Measurements from ENCODE around the gene POC1A. TPM values are rescaled to one million over a fixed set of nuclear protein-coding genes. Genes with fewer than 3 reads are reported as not detected.

The POC1A gene
- total and polyA plus RNA-seq, 2 donors (not counting 1 experiment from before 2014, with no cell fraction given) = 3.8 to 17.7 TPM

- peak; percentile 72 to 85 for DNase-seq (ENCODE audit: low read depth in 2 of 2)
- H2AFZ ChIP-seq (ENCODE audit: low read length) = peak within 1 kb of the TSS; percentile 84
- no peaks in the 10 kb centered on the region for H4K20me1 ChIP-seq (ENCODE audit: control insufficient read depth, extremely low read depth, insufficient read depth, low read length)
- peaks cover 15% of the 10 kb centered on the region for H3K79me2 ChIP-seq (ENCODE audit: control insufficient read depth, insufficient read depth, low read length)
- H3K4me1 ChIP-seq (ENCODE audit: control insufficient read depth, extremely low read depth, insufficient read depth, low read length) = peaks cover 32% of the 10 kb centered on the region
- peak within 1 kb of the TSS; percentile 65 for H3K27ac ChIP-seq (ENCODE audit: insufficient read depth, low read length)
- H3K4me2 ChIP-seq (ENCODE audit: extremely low read depth, insufficient read depth, low read length) = peak within 1 kb of the TSS; percentile 99
- peak within 1 kb of the TSS; percentile 79 for H3K9ac ChIP-seq (ENCODE audit: insufficient read depth, low read length)
- H3K36me3 ChIP-seq (ENCODE audit: control insufficient read depth, insufficient read depth, low read length) = peaks cover 10% of the 10 kb centered on the region
- TF ChIP-seq EZH2 (IDR thresholded peaks at IDR 0.05; ENCODE audit: low read length, missing control alignments) (no peak), CTCF (conservative IDR thresholded peaks at IDR 0.05 in 1 of 2, IDR thresholded peaks at IDR 0.05 in 1 of 2; ENCODE audit: low read depth in 1 of 2, low read length in 2 of 2) (no peak)
- no peaks in the 10 kb centered on the region for H3K9me3 ChIP-seq (ENCODE audit: control insufficient read depth, insufficient read depth, low read depth, low read length)
- peak within 1 kb of the TSS; percentile 73 to 94 (median 86) for H3K4me3 ChIP-seq (replicated peaks in 1 of 4; ENCODE audit: control extremely low read depth in 1 of 4, insufficient read depth in 1 of 4, low read depth in 3 of 4, low read length in 4 of 4)
- no peaks in the 10 kb centered on the region for H3K27me3 ChIP-seq (ENCODE audit: control insufficient read depth, insufficient read depth, low read length)
Observed at GRCh38 chr3:52197842-52198625, 43.8 kb upstream of the POC1A start, which contains the start of gene ALAS1. Gene ALAS1, plus strand, starts transcription at chr3:52198160. Its CDS starts 1,082 bp downstream, at chr3:52199242.

- TF ChIP-seq CTCF (conservative IDR thresholded peaks at IDR 0.05 in 1 of 2, IDR thresholded peaks at IDR 0.05 in 1 of 2; ENCODE audit: low read depth in 1 of 2, low read length in 2 of 2) (no peak), EZH2 (IDR thresholded peaks at IDR 0.05; ENCODE audit: low read length, missing control alignments) (no peak)
- Histone ChIP-seq H3K9me3 (ENCODE audit: control insufficient read depth, insufficient read depth, low read depth, low read length) (no peaks in the 10 kb centered on the region), H3K4me1 (ENCODE audit: control insufficient read depth, extremely low read depth, insufficient read depth, low read length) (peaks cover 35% of the 10 kb centered on the region), H3K27ac (ENCODE audit: insufficient read depth, low read length) (peak overlapping the region; percentile 23), H2AFZ (ENCODE audit: low read length) (peak overlapping the region; percentile 84), H3K36me3 (ENCODE audit: control insufficient read depth, insufficient read depth, low read length) (peaks cover 6% of the 10 kb centered on the region), H3K79me2 (ENCODE audit: control insufficient read depth, insufficient read depth, low read length) (peaks cover 15% of the 10 kb centered on the region), H3K9ac (ENCODE audit: insufficient read depth, low read length) (no peak overlapping the region), H3K27me3 (ENCODE audit: control insufficient read depth, insufficient read depth, low read length) (no peaks in the 10 kb centered on the region), H3K4me2 (ENCODE audit: extremely low read depth, insufficient read depth, low read length) (peak overlapping the region; percentile 89), H4K20me1 (ENCODE audit: control insufficient read depth, extremely low read depth, insufficient read depth, low read length) (no peaks in the 10 kb centered on the region), H3K4me3 (replicated peaks in 1 of 4; ENCODE audit: control extremely low read depth in 1 of 4, insufficient read depth in 1 of 4, low read depth in 3 of 4, low read length in 4 of 4) (peak overlapping the region; percentile 24 to 94 (median 56))
- no peak for DNase-seq (ENCODE audit: low read depth in 2 of 2)
Observed at GRCh38 chr3:52197499-52197841, 43.2 kb upstream of the POC1A start.

GRCh38 chr3:52196977-52197376 is 42.8 kb upstream of the POC1A start:
- H3K4me3 ChIP-seq (replicated peaks in 1 of 4; ENCODE audit: control extremely low read depth in 1 of 4, insufficient read depth in 1 of 4, low read depth in 3 of 4, low read length in 4 of 4) = no peak overlapping the region
- no peak for DNase-seq (ENCODE audit: low read depth in 2 of 2)

More at GRCh38 chr3:52196977-52197376, 42.8 kb upstream of the POC1A start:
- Histone ChIP-seq H3K4me1 (ENCODE audit: control insufficient read depth, extremely low read depth, insufficient read depth, low read length) (peaks cover 35% of the 10 kb centered on the region), H3K27ac (ENCODE audit: insufficient read depth, low read length) (no peak overlapping the region), H3K27me3 (ENCODE audit: control insufficient read depth, insufficient read depth, low read length) (no peaks in the 10 kb centered on the region), H2AFZ (ENCODE audit: low read length) (no peak overlapping the region), H3K4me2 (ENCODE audit: extremely low read depth, insufficient read depth, low read length) (no peak overlapping the region), H3K79me2 (ENCODE audit: control insufficient read depth, insufficient read depth, low read length) (peaks cover 15% of the 10 kb centered on the region), H3K36me3 (ENCODE audit: control insufficient read depth, insufficient read depth, low read length) (peaks cover 4% of the 10 kb centered on the region), H4K20me1 (ENCODE audit: control insufficient read depth, extremely low read depth, insufficient read depth, low read length) (no peaks in the 10 kb centered on the region), H3K9ac (ENCODE audit: insufficient read depth, low read length) (no peak overlapping the region), H3K9me3 (ENCODE audit: control insufficient read depth, insufficient read depth, low read depth, low read length) (no peaks in the 10 kb centered on the region)
- TF ChIP-seq CTCF (conservative IDR thresholded peaks at IDR 0.05 in 1 of 2, IDR thresholded peaks at IDR 0.05 in 1 of 2; ENCODE audit: low read depth in 1 of 2, low read length in 2 of 2) (no peak), EZH2 (IDR thresholded peaks at IDR 0.05; ENCODE audit: low read length, missing control alignments) (no peak)

Data from fibroblast of lung (primary cell).